ENCODE measurements around the gene MC3R. TPM values are rescaled to one million over a fixed set of nuclear protein-coding genes. Genes with fewer than 3 reads are reported as not detected.
"Not testable (repeated sequence)": the region's sequence is repeated elsewhere in the genome, so short reads cannot be mapped to it uniquely, and the experiment has no call there.

Gene MC3R
- total RNA-seq = not detected

GRCh38 chr20:56247954-56248782 lies at the start of gene MC3R:
Gene MC3R (plus strand): TSS chr20:56248732. CDS start chr20:56248844, 112 bp downstream.
- no peak within 1 kb of the TSS for H3K27ac Mint-ChIP-seq
- no peaks in the 10 kb centered on the region for H3K4me1 Mint-ChIP-seq (ENCODE audit: low read depth)
- no peaks in the 10 kb centered on the region for H3K9me3 Mint-ChIP-seq
- no peak within 1 kb of the TSS for H3K4me3 Mint-ChIP-seq
- H3K27me3 Mint-ChIP-seq (ENCODE audit: low read depth) = peaks cover 39% of the 10 kb centered on the region
- peak; percentile 47 to 50 for ATAC-seq (replicated peaks in 1 of 2)
- H3K36me3 Mint-ChIP-seq (ENCODE audit: insufficient read depth in 2 of 2) = no peaks in the 10 kb centered on the region
- DNase-seq = peak; percentile 39 to 47

GRCh38 chr20:56200456-56200855 lies 48.1 kb upstream of the MC3R start:
- H3K27ac Mint-ChIP-seq = no peak overlapping the region
- H3K27me3 Mint-ChIP-seq (ENCODE audit: low read depth) = no peaks in the 10 kb centered on the region
- peaks cover 14 to 15% of the 10 kb centered on the region in 2 donors for H3K9me3 Mint-ChIP-seq
- peaks cover 9 to 16% of the 10 kb centered on the region in 2 donors for H3K36me3 Mint-ChIP-seq (ENCODE audit: insufficient read depth in 2 of 2)
- ATAC-seq (replicated peaks in 1 of 2) (no peak), DNase-seq (peak in 1 of 2 donors; percentile 0)
- no peak overlapping the region for H3K4me3 Mint-ChIP-seq
- H3K4me1 Mint-ChIP-seq (ENCODE audit: low read depth) = no peaks in the 10 kb centered on the region

- no peak overlapping the region for H3K4me3 Mint-ChIP-seq
- no peak for ATAC-seq (replicated peaks in 1 of 2)
Measured at GRCh38 chr20:56202493-56203077, 45.9 kb upstream of the MC3R start.

GRCh38 chr20:56204206-56204605 lies 44.3 kb upstream of the MC3R start:
- DNase-seq (no peak), ATAC-seq (replicated peaks in 1 of 2) (no peak)
- H3K27me3 Mint-ChIP-seq (ENCODE audit: low read depth) = peaks cover 4% of the 10 kb centered on the region
- no peaks in the 10 kb centered on the region for H3K4me1 Mint-ChIP-seq (ENCODE audit: low read depth)
- peaks cover 9 to 16% of the 10 kb centered on the region in 2 donors for H3K36me3 Mint-ChIP-seq (ENCODE audit: insufficient read depth in 2 of 2)
- H3K4me3 Mint-ChIP-seq = no peak overlapping the region
- H3K9me3 Mint-ChIP-seq = peaks cover 14 to 15% of the 10 kb centered on the region in 2 donors
- no peak overlapping the region for H3K27ac Mint-ChIP-seq

More at GRCh38 chr20:56202493-56203077, 45.9 kb upstream of the MC3R start:
- peaks cover 14 to 15% of the 10 kb centered on the region in 2 donors for H3K9me3 Mint-ChIP-seq
- no peak overlapping the region for H3K27ac Mint-ChIP-seq
- H3K36me3 Mint-ChIP-seq (ENCODE audit: insufficient read depth in 2 of 2) = peaks cover 9 to 16% of the 10 kb centered on the region in 2 donors
- no peaks in the 10 kb centered on the region for H3K27me3 Mint-ChIP-seq (ENCODE audit: low read depth)
- no peaks in the 10 kb centered on the region for H3K4me1 Mint-ChIP-seq (ENCODE audit: low read depth)
- DNase-seq = no peak

- H3K27me3 Mint-ChIP-seq (ENCODE audit: low read depth) = peaks cover 6% of the 10 kb centered on the region
- peaks cover 7 to 8% of the 10 kb centered on the region in 2 donors for H3K9me3 Mint-ChIP-seq
- no peaks in the 10 kb centered on the region for H3K4me1 Mint-ChIP-seq (ENCODE audit: low read depth)
- H3K4me3 Mint-ChIP-seq = no peak overlapping the region
- H3K27ac Mint-ChIP-seq = no peak overlapping the region
- no peak for DNase-seq
- H3K36me3 Mint-ChIP-seq (ENCODE audit: insufficient read depth in 2 of 2) = peaks cover 4 to 8% of the 10 kb centered on the region in 2 donors
- ATAC-seq (replicated peaks in 1 of 2) = no peak
Measured at GRCh38 chr20:56205346-56205745, 43.2 kb upstream of the MC3R start.

- peaks cover 6% of the 10 kb centered on the region for H3K27me3 Mint-ChIP-seq (ENCODE audit: low read depth)
- no peak overlapping the region for H3K27ac Mint-ChIP-seq
- H3K36me3 Mint-ChIP-seq (ENCODE audit: insufficient read depth in 2 of 2) = no peaks in the 10 kb centered on the region
- H3K9me3 Mint-ChIP-seq = no peaks in the 10 kb centered on the region
- no peaks in the 10 kb centered on the region for H3K4me1 Mint-ChIP-seq (ENCODE audit: low read depth)
- ATAC-seq (replicated peaks in 1 of 2) = no peak
- H3K4me3 Mint-ChIP-seq = no peak overlapping the region
- DNase-seq = no peak
Measured at GRCh38 chr20:56207656-56208055, 40.9 kb upstream of the MC3R start.

- no peaks in the 10 kb centered on the region for H3K9me3 Mint-ChIP-seq
- no peak overlapping the region for H3K4me3 Mint-ChIP-seq
- no peak overlapping the region for H3K27ac Mint-ChIP-seq
- H3K36me3 Mint-ChIP-seq (ENCODE audit: insufficient read depth in 2 of 2) = no peaks in the 10 kb centered on the region
- peaks cover 6% of the 10 kb centered on the region for H3K27me3 Mint-ChIP-seq (ENCODE audit: low read depth)
- H3K4me1 Mint-ChIP-seq (ENCODE audit: low read depth) = no peaks in the 10 kb centered on the region
- DNase-seq (no peak), ATAC-seq (replicated peaks in 1 of 2) (no peak)
Measured at GRCh38 chr20:56208121-56208520, 40.4 kb upstream of the MC3R start.

GRCh38 chr20:56211051-56211450 lies 37.5 kb upstream of the MC3R start:
- Mint-ChIP-seq H3K4me1 (ENCODE audit: low read depth) (no peaks in the 10 kb centered on the region), H3K4me3 (no peak overlapping the region), H3K36me3 (ENCODE audit: insufficient read depth in 2 of 2) (no peaks in the 10 kb centered on the region), H3K27ac (no peak overlapping the region), H3K27me3 (ENCODE audit: low read depth) (peaks cover 19% of the 10 kb centered on the region), H3K9me3 (no peaks in the 10 kb centered on the region)
- ATAC-seq (replicated peaks in 1 of 2) = no peak
- no peak for DNase-seq

GRCh38 chr20:56212091-56212490 lies 36.4 kb upstream of the MC3R start:
- H3K4me3 Mint-ChIP-seq = no peak overlapping the region
- no peak for ATAC-seq (replicated peaks in 1 of 2)
- H3K4me1 Mint-ChIP-seq (ENCODE audit: low read depth) = no peaks in the 10 kb centered on the region
- DNase-seq = no peak
- no peak overlapping the region for H3K27ac Mint-ChIP-seq
- H3K9me3 Mint-ChIP-seq = no peaks in the 10 kb centered on the region
- H3K27me3 Mint-ChIP-seq (ENCODE audit: low read depth) = peaks cover 22% of the 10 kb centered on the region
- H3K36me3 Mint-ChIP-seq (ENCODE audit: insufficient read depth in 2 of 2) = no peaks in the 10 kb centered on the region

- no peak for ATAC-seq (replicated peaks in 1 of 2)
- Mint-ChIP-seq H3K27ac (no peak overlapping the region), H3K9me3 (no peaks in the 10 kb centered on the region), H3K36me3 (ENCODE audit: insufficient read depth in 2 of 2) (no peaks in the 10 kb centered on the region), H3K27me3 (ENCODE audit: low read depth) (peaks cover 22% of the 10 kb centered on the region), H3K4me3 (no peak overlapping the region), H3K4me1 (ENCODE audit: low read depth) (no peaks in the 10 kb centered on the region)
- DNase-seq = no peak
Measured at GRCh38 chr20:56213321-56213720, 35.2 kb upstream of the MC3R start.

- Mint-ChIP-seq H3K36me3 (ENCODE audit: insufficient read depth in 2 of 2) (no peaks in the 10 kb centered on the region), H3K4me1 (ENCODE audit: low read depth) (no peaks in the 10 kb centered on the region), H3K27ac (no peak overlapping the region), H3K27me3 (ENCODE audit: low read depth) (peaks cover 15% of the 10 kb centered on the region), H3K4me3 (no peak overlapping the region), H3K9me3 (peaks cover 2 to 5% of the 10 kb centered on the region in 2 donors)
- no peak for DNase-seq
- ATAC-seq (replicated peaks in 1 of 2) = no peak
Measured at GRCh38 chr20:56215115-56215514, 33.4 kb upstream of the MC3R start.

GRCh38 chr20:56217829-56218228 lies 30.7 kb upstream of the MC3R start:
- Mint-ChIP-seq H3K27ac (no peak overlapping the region), H3K4me1 (ENCODE audit: low read depth) (no peaks in the 10 kb centered on the region), H3K4me3 (no peak overlapping the region), H3K9me3 (peaks cover 7 to 9% of the 10 kb centered on the region in 2 donors), H3K36me3 (ENCODE audit: insufficient read depth in 2 of 2) (peaks cover 3 to 4% of the 10 kb centered on the region in 2 donors), H3K27me3 (ENCODE audit: low read depth) (peaks cover 15% of the 10 kb centered on the region)
- no peak for DNase-seq
- ATAC-seq (replicated peaks in 1 of 2) = no peak

- H3K27ac Mint-ChIP-seq; ATAC-seq (replicated peaks in 1 of 2); H3K4me1 Mint-ChIP-seq (ENCODE audit: low read depth); H3K9me3 Mint-ChIP-seq; H3K4me3 Mint-ChIP-seq; DNase-seq; H3K27me3 Mint-ChIP-seq (ENCODE audit: low read depth); H3K36me3 Mint-ChIP-seq (ENCODE audit: insufficient read depth in 2 of 2): not testable (repeated sequence)
Measured at GRCh38 chr20:56221186-56221585, 27.3 kb upstream of the MC3R start.
